MCF 10A (cell line): ENCODE results near the gene RELB. TPM values are rescaled to one million over a fixed set of nuclear protein-coding genes. Genes with fewer than 3 reads are reported as not detected.

ENCODE experiments used
- BruUV-seq: library from RNA; stranded (reverse); fragments of 400-500 nt; replicated peaks from 2 replicates; lab custom pipeline; 2021; lab: Mats Ljungman, UMichigan
- CTCF ChIA-PET: fragments of 300-600 bp; sonication (Branson Sonifier 250); formaldehyde crosslinking; extraction: SDS; loops from one replicate; lab custom pipeline; 2021; ENCODE audit warnings: antibody characterized with exemption, inconsistent platforms; lab: Yijun Ruan, JAX
- POLR2A ChIA-PET: fragments of 300-600, 350-650 bp; sonication (Branson Sonifier 250); formaldehyde crosslinking; extraction: SDS; loops from one replicate; lab custom pipeline; 2020; ENCODE audit warnings: antibody characterized with exemption, inconsistent platforms; lab: Yijun Ruan, JAX
- DNase-seq: peaks from one replicate; pipeline ENCODE4 v3.0.0-alpha.2; 2018; ENCODE audit not compliant: unreplicated experiment
- H3K27ac Mint-ChIP-seq: one replicate; pipeline ENCODE4 v1.8.0; 2022; ENCODE audit warnings: mild to moderate bottlenecking, low read depth, mixed read lengths; ENCODE audit not compliant: unreplicated experiment
- H3K27me3 Mint-ChIP-seq: one replicate; pipeline ENCODE4 v1.8.0; 2022; ENCODE audit warnings: mixed read lengths; ENCODE audit not compliant: insufficient read depth, unreplicated experiment
- H3K36me3 Mint-ChIP-seq: one replicate; pipeline ENCODE4 v1.8.0; 2022; ENCODE audit warnings: mild to moderate bottlenecking, moderate library complexity, mixed read lengths; ENCODE audit not compliant: insufficient read depth, unreplicated experiment
- H3K4me1 Mint-ChIP-seq: one replicate; pipeline ENCODE4 v1.8.0; 2022; ENCODE audit warnings: mixed read lengths; ENCODE audit not compliant: insufficient read depth, unreplicated experiment
- H3K4me3 Mint-ChIP-seq: one replicate; pipeline ENCODE4 v1.8.0; 2022; ENCODE audit warnings: mild to moderate bottlenecking, moderate library complexity, mixed read lengths; ENCODE audit not compliant: unreplicated experiment
- H3K9me3 Mint-ChIP-seq: one replicate; pipeline ENCODE4 v1.8.0; 2022; ENCODE audit warnings: mixed read lengths; ENCODE audit not compliant: unreplicated experiment
- CTCF ChIP-seq: fragments of 200-600 bp; IDR thresholded peaks from one replicate; pipeline ENCODE4 v1.8.0; 2022; ENCODE audit warnings: antibody characterized with exemption, mild to moderate bottlenecking; ENCODE audit not compliant: unreplicated experiment
- intact Hi-C: fragments of 100-400 bp; cut with micrococcal nuclease; formaldehyde crosslinking; loops from 2 replicates; pipeline ENCODE4 v1.14.1; 2022
- total RNA-seq: library from RNA; stranded (reverse); gene quantifications from 2 replicates; pipeline ENCODE4 v1.2.3, GENCODE V29; 2022

Gene RELB
- total RNA-seq, 1 experiment from 2014 or later = 39.8 TPM

DNA sequence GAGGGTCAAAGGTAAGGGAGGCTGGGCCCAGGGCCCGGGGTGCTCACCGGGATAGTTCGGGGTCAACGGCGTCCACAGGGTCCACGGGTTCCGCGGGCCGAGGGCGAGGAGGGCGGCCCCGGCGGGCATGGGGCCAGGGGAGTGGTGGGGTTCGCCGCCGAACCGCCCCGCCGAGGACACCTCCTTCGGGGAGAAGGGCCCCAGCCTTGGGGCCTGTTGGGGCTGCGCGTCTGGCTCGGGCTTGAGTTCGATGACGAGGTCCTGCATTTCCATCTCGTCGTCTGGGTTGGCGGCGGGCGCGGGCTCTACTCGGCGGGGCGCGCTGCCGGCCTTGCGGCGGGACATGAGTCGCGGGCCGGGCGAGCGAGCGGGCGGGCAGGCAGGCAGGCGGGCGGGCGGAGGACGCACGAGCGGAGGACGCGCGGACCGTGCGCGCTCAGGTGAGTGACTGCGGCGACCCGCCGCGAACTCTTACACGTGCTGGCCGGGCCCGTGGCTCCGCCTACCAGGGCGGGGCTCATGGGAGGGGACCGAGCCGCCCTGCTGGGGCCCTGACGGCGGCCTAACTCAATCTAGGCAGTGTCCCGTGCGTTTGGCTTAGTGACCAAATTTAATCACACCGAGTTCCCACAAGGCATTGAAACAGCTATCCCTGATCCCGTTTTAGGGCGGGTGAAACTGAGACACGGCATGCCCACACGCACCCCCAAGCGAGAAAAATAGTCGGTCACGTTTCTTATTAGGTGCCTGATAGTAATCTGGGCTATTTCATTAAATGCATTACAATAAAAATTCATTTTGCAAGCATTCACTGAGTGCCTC lies 75.0 kb downstream of the RELB start, which contains the start of gene ZNF296:
ZNF296 (minus strand) TSS at position 450 of the 822 bp plus-strand sequence; CDS start at position 345, 105 bp downstream.
- Mint-ChIP-seq H3K27me3 (no peaks in the 10 kb centered on the region), H3K27ac (peak within 1 kb of the TSS; percentile 10), H3K9me3 (no peaks in the 10 kb centered on the region), H3K4me3 (peak within 1 kb of the TSS; percentile 78), H3K36me3 (peaks cover 18% of the 10 kb centered on the region), H3K4me1 (peaks cover 11% of the 10 kb centered on the region)
- peak; percentile 84 for DNase-seq
- TF ChIP-seq CTCF = no peak
- TSS peak; percentile 29 for BruUV-seq
- intact Hi-C loops = no loop called here
- CTCF ChIA-PET = interaction anchor here (0.5 to 2.4 kb wide), 6 partner anchors 17 to 409 kb away, joined by 3 to 6 read pairs (median 3); partner anchors contain the start of gene BLOC1S3
- POLR2A ChIA-PET = interaction anchor here (0.6 to 7.5 kb wide), 12 partner anchors 11 to 1613 kb away, joined by 3 to 102 read pairs (median 3); partner anchors contain the start of genes BLOC1S3, CLASRP, PPP1R37 and TRAPPC6A

DNA sequence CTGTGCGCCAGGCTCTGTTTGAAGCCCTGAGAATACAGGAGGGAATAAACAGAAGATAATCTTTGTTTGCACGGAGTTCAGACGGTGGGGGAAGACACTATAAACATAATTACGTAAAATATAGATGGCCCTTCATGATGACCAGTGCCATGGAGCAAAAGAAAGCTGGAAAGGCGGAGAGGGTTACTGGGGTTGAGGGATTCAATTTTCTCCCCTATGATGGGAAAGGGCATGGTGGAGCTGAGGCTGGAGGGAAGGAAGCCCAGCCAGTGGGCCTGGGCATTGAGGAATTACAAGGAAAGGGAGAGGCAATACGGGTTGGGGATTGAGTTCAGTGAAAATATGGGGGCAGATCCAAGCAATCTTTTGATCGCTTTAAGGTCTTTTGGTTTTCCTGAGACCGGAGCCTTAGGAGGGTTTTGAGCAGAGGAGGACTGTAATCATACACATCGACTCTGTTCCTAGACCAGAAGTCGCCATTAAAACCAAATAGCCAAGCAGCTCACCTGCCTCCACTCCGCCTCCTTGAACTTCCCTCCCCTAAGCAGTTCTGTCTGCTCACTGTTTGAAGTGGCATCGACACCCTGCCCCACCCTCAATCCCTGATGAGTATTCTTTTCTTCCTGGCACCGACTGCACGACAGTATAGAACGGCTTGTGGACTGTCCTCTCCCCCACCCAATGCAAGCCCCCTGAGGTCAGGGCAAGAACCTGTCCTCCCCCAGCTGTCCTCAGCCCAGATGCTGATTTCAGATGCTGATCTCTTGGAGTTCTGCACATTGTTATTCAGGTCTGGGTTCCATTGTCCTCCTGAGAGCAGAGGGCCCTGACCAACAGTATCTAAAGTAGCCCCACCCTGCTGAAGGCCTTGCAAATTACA lies 75.8 kb downstream of the RELB start:
- no peaks in the 10 kb centered on the region for H3K27me3 Mint-ChIP-seq
- CTCF ChIA-PET = interaction anchor here (0.6 to 1.1 kb wide), 4 partner anchors 15 to 409 kb away, joined by 3 read pairs; partner anchors contain the start of gene BLOC1S3
- peak overlapping the region; percentile 10 for H3K27ac Mint-ChIP-seq
- H3K9me3 Mint-ChIP-seq = no peaks in the 10 kb centered on the region
- peak overlapping the region; percentile 78 for H3K4me3 Mint-ChIP-seq
- POLR2A ChIA-PET = interaction anchor here (0.5 to 7.5 kb wide), 9 partner anchors 11 to 1297 kb away, joined by 3 to 102 read pairs (median 3); partner anchors contain the start of genes BLOC1S3, CLASRP, PPP1R37 and TRAPPC6A
- intact Hi-C loops = no loop called here
- no peak for TF ChIP-seq CTCF
- no peak for DNase-seq
- peaks cover 18% of the 10 kb centered on the region for H3K36me3 Mint-ChIP-seq
- BruUV-seq = no TSS peak
- H3K4me1 Mint-ChIP-seq = peaks cover 19% of the 10 kb centered on the region

DNA sequence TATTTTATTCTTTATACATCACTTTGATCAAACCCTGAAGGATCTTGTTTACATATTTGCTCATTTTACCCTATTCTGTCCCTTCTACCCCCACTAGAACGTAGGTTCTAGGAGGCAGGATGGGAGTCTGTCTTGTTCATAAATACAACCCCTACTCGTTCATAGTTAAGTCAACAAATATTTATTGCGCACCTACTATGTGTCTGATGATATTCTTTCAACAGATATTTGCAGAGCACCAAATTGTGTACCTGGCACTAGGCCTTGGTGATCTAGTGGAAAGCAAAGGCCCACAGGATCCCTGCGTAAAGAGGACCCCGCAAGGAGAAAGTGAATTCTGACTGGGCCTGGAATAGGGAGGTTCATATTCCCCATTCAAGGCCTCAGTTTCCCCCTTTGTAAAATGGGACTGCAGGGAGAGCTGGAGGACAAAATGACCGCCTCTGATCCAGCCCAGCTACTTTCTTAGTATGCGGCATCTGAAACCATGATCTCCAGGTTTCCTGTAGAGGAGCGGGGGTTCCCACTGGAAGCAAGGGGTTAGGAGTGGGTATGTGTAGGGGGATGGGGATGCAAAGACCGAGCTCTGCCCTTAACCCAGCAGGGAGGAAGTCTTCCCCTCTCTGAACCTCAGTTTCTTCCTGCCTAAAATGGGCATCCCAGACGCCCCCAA lies 77.3 kb downstream of the RELB start:
- CTCF ChIA-PET = interaction anchor here (1.0 kb wide), 1 partner anchor 39 kb away, joined by 3 read pairs; no protein-coding TSS in a partner anchor
- H3K27ac Mint-ChIP-seq = peak overlapping the region; percentile 94
- intact Hi-C loops = no loop called here
- H3K9me3 Mint-ChIP-seq = no peaks in the 10 kb centered on the region
- POLR2A ChIA-PET = interaction anchor here (0.7 to 7.5 kb wide), 10 partner anchors 12 to 346 kb away, joined by 3 to 102 read pairs (median 4); partner anchors contain the start of genes BLOC1S3, CLASRP, ERCC1 and PPP1R37
- peaks cover 16% of the 10 kb centered on the region for H3K36me3 Mint-ChIP-seq
- no peak for TF ChIP-seq CTCF
- H3K4me1 Mint-ChIP-seq = peaks cover 22% of the 10 kb centered on the region
- no peak for DNase-seq
- peak overlapping the region; percentile 99 for H3K4me3 Mint-ChIP-seq
- BruUV-seq = TSS peak; percentile 21
- no peaks in the 10 kb centered on the region for H3K27me3 Mint-ChIP-seq
